H4 (cell line): ENCODE data around the gene IFNA4. TPM values are rescaled to one million over a fixed set of nuclear protein-coding genes. Genes with fewer than 3 reads are reported as not detected.
"Not testable (repeated sequence)": the region's sequence is repeated elsewhere in the genome, so short reads cannot be mapped to it uniquely, and the experiment has no call there.

ENCODE experiments used
- DNase-seq: peaks from one replicate; pipeline ENCODE4 v3.0.0-alpha.2; 2015; ENCODE audit warnings: low spot score
- total RNA-seq: library from RNA; depleted of rRNA; stranded (reverse); fragments of >200 nt; shearing (Covaris generic); gene quantifications from 2 replicates; pipeline ENCODE4 v1.2.3, GENCODE V29; 2014; rRNA removed

The IFNA4 gene
- total RNA-seq, result 0.27 TPM in 1 of 2 replicates, not detected in the other

- DNase-seq, result not testable (repeated sequence)
These were observed at the start of gene IFNA4 for GRCh38 chr9:21187487-21187886. TSS of gene IFNA4 (minus strand) at chr9:21187587. CDS start at chr9:21187531, 56 bp downstream.

GRCh38 chr9:21236360-21236714 lies 49.0 kb upstream of the IFNA4 start:
- not testable (repeated sequence) for DNase-seq

DNA sequence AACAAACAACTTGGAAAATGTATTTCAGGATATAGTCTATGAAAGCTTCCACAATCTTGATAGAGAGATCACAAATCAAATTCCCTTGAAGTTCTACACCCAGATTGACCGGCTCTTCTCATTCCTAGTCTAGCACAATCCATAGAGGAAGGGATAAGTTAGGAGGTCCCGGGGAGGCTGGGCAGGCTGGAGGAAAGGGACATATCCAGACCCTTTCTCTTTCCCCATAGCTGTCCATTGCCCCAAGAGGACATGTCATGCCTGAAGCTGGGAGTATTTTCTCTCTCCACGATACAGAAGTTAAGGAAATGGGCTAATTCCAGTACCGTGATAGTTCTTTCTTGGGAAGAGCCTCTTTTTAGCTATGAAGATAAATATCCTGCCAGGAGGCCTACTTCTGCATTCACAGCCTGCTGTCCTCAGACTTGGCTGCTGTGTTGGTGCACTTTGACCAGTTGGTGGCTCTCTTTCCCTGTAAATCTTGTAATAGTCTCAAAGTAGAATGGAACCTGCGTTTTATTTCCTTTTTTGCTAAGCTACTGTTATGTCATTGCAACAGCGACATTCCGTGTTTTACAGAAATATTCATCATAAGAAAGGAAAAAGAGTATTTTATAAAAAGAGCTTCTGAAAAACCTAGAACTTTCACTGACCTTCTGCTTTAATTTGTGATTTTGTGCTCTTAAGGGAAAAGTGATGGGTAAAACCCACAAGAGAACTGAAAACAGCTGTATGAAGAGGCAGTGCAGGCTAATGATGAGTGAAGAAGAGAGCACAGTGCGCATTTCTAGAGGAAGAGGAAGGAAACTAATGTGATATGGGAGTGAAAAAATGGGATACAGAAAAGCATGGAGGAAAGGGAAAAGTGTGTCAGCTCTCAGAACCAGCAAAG lies 48.3 kb upstream of the IFNA4 start:
- DNase-seq, result peak; percentile 11

GRCh38 chr9:21234153-21234687 lies 46.8 kb upstream of the IFNA4 start:
- DNase-seq, result no peak

DNA sequence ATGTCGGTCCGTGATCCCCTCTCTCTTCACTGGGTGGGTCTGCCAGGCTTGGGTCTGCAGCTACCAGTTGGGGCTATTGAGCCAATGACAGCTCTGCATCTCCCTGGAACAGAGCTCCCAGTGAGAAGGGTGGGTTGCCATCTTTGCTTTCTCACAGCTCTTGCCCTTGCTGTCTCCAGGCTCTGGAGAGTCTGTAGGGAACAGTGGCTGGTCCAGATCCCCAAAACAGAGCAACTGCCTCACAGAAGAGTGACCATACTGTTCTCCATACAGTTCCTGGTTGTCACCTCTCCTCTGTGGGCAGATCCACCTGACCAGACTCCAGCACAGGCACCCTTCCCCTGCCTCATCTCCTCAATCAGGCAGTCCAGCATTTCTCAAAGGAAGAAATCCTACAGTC lies 45.9 kb upstream of the IFNA4 start:
- no peak for DNase-seq

DNA sequence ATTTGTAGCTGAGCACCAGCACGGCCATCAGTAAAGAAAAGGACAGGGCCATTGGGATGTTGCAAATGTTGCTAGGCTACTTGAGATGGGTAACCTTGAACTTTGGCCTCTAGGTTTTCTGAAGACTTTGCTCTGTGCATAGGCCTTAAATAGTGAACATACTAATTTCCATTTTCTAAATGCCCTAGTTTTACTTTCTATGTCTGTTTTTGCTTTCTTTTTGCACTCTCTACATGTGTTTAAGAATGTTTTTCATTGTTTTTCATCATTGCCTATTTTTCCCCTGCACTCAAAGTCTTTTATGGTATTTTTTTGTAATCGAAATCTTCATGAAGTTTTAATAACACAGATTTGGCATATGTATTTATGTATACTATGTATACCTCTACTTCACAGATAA lies 40.7 kb upstream of the IFNA4 start, which contains the start of gene IFNA17:
TSS of gene IFNA17 (minus strand) at position 101 of the 400 bp plus-strand sequence. CDS start at position 52, 49 bp downstream.
- DNase-seq, result no peak

DNA sequence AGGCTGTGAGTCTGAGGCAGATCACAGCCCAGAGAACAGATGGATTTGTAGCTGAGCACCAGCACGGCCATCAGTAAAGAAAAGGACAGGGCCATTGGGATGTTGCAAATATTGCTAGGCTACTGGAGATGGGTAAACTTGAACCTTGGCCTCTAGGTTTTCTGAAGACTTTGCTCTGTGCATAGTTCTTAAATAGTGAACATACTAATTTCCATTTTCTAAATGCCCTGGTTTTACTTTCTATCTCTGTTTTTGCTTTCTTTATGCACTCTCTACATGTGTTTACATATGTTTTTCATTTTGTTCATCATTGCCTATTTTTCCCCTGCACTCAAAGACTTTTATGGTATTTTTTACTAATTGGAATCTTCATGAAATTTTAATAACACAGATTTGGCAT lies 29.8 kb upstream of the IFNA4 start, which contains the start of gene IFNA16:
TSS of gene IFNA16 (minus strand) at position 101 of the 400 bp plus-strand sequence. CDS start at position 95, 6 bp downstream.
- DNase-seq, result not testable (repeated sequence)

GRCh38 chr9:21213411-21214326 lies 26.3 kb upstream of the IFNA4 start:
- DNase-seq, result not testable (repeated sequence)

DNA sequence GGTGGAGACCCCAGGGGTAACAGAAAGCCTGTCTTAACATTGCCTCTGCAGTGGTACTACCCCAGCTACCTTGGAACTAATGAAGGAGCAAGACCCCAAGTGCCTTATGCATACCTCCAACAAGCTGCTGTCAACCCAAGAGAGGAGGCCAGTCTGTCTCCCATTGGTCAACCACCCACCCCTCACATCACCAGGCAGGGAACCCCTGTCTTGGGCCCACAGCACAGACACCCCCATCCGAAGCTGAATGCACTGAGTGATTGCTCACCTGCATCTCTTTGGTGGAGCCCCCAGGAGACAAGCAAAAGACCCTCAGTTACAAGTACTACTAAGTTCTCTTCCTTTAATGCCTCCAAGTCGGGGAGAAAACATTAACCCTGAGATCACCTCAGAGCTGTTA lies 24.8 kb upstream of the IFNA4 start:
- DNase-seq, result not testable (repeated sequence)

- not testable (repeated sequence) for DNase-seq
These were observed 23.4 kb upstream of the IFNA4 start for GRCh38 chr9:21210782-21211181.

- DNase-seq, result no peak
These were observed 22.9 kb upstream of the IFNA4 start for GRCh38 chr9:21210311-21210710.

DNA sequence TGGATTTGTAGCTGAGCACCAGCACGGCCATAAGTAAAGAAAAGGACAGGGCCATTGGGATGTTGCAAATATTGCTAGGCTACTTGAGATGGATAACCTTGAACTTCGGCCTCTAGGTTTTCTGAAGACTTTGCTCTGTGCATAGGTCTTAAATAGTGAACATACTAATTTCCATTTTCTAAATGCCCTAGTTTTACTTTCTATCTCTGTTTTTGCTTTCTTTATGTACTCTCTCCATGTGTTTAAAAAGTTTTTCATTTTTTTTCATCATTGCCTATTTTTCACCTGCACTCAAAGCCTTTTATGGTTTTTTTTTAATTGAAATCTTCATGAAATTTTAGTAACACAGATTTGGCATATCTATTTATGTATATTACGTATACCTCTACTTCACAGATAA lies 19.7 kb upstream of the IFNA4 start, which contains the start of gene IFNA10:
TSS of gene IFNA10 (minus strand) at position 101 of the 400 bp plus-strand sequence. CDS start at position 55, 46 bp downstream.
- not testable (repeated sequence) for DNase-seq

DNA sequence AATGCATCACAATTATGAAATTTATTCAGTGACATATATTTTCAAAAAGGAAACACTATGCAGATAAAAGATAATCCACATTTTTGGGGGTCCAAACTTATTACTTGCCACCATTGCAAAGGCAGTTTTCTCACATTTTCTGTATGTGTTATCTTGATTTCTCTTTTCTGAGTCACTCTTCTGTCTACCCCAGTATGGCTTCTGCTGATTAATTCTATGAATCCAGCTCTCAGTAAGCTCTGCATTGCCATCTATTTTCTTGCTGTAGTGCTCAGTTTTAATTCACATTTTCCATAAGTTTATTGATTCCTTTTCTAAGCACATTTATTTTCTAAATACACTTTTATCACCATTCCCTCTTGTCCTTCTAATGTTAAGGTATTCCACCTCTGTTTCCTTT lies 17.8 kb upstream of the IFNA4 start:
- no peak for DNase-seq

DNA sequence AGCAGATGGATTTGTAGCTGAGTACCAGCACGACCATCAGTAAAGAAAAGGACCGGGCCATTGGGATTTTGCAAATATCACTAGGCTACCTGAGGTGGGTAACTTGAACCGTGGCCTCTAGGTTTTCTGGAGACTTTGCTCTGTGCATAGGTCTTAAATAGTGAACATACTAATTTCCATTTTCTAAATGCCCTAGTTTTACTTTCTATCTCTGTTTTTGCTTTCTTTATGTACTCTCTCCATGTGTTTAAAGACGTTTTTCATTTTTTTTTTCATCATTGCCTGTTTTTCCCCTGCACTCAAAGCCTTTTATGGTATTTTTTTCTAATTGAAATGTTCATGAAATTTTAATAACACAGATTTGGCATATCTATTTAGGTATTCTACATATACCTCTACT lies 14.7 kb upstream of the IFNA4 start, which contains the start of gene IFNA7:
TSS of gene IFNA7 (minus strand) at position 101 of the 400 bp plus-strand sequence. CDS start at position 61, 40 bp downstream.
- not testable (repeated sequence) for DNase-seq

DNA sequence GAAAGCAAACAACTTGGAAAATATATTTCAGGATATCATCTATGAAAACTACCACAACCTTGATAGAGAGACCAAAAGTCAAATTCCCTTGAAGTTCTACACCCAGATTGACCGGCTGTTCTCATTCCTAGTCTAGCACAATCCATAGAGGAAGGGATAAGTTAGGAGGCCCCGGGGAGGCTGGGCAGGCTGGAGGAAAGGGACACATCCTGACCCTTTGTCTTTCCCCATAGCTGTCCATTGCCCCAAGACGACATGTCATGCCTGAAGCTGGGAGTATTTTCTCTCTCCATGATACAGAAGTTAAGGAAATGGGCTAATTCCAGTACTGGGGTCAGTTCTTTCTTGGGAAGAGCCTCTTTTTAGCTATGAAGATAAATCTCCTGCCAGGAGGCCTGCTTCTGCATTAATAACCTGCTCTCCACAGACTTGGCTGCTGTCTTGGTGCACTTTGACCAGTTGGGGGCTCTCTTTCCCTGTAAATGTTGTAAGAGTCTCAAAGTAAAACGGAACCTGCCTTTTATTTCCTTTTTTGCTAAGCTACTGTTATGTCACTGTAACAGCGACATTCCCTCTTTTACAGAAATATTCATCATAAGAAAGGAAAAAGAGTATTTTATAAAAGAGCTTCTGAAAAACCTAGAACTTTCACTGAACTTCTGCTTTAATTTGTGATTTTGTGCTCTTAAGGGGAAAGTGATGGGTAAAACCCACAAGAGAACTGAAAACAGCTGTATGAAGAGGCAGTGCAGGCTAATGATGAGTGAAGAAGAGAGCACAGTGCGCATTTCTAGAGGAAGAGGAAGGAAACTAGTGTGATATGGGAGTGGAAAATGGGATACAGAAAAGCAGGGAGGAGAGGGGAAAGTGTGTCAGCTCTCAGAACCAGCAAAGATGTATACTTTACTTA lies 7.7 kb upstream of the IFNA4 start:
- not testable (repeated sequence) for DNase-seq

DNA sequence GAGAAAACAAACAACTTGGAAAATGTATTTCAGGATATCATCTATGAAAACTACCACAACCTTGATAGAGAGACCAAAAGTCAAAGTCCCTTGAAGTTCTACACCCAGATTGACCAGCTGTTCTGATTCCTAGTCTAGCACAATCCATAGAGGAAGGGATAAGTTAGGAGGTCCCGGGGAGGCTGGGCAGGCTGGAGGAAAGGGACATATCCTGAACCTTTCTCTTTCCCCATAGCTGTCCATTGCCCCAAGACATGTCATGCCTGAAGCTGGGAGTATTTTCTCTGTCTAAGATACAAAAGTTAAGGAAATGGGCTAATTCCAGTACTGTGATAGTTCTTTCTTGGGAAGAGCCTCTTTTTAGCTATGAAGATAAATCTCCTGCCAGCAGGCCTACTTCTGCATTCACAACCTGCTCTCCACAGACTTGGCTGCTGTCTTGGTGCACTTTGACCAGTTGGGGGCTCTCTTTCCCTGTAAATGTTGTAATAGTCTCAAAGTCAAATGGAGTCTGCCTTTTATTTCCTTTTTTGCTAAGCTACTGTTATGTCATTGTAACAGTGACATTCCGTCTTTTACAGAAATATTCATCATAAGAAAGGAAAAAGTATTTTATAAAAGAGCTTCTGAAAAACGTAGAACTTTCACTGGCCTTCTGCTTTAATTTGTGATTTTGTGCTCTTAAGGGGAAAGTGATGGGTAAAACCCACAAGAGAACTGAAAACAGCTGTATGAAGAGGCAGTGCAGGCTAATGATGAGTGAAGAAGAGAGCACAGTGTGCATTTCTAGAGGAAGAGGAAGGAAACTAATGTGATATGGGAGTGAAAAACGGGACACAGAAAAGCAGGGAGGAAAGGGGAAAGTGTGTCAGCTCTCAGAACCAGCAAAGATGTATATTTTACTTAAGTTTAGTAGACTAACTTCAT lies 4.3 kb downstream of the IFNA4 start:
- not testable (repeated sequence) for DNase-seq

- DNase-seq, result no peak
These were observed 12.7 kb downstream of the IFNA4 start for GRCh38 chr9:21174671-21175070.

GRCh38 chr9:21172156-21172555 lies 15.2 kb downstream of the IFNA4 start:
- no peak for DNase-seq

DNA sequence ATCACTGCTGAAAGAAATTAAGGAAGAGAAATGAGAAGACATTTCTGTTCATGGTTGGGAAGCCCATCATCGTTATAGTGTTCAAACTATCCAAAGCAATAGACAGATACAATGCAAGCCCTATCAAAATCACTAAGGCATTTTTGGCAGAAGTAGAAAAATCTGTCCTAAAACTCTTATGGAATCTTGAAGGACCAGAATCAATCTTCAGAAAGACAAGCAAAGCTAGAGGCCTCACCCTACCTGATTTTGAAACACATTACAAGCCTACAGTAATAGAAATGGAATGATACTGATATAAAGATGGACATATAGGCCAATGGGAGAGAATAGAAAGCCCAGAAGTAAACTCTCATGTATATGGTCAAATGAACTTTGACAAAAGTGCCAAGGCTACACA lies 16.0 kb downstream of the IFNA4 start:
- DNase-seq, result no peak
